Measurements from ENCODE around the gene MYOCD.

MYOCD gene

GRCh38 chr17:12800855-12801365 lies 135.2 kb downstream of the MYOCD start:
- no peaks in the 10 kb centered on the region for H3K27me3 ChIP-seq (ENCODE audit: insufficient read depth, low read length, poor library complexity, severe bottlenecking)
- H3K4me3 ChIP-seq (ENCODE audit: low read length, poor library complexity, severe bottlenecking): no peak overlapping the region

DNA sequence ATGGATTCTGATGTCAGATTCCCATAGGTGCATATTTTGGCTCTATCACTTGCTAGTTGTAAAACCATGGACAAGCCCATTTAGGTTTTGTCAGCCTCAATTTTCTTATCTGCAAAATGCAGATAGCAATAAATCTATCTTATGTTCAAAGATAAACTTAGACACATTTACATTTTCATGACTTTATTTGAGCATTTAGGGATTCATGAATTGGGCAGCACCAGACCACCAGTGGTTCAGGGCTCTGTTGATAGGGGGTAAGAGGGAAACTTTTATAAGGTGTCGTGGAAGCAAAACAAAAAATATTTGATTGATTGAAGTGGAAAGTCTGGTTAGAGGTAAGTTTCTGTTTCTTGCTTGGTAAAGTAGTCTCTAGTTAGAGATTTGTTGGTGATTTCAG lies 140.9 kb downstream of the MYOCD start:
- Histone ChIP-seq H3K79me2 (ENCODE audit: insufficient read depth, low read length) (no peaks in the 10 kb centered on the region), H3K27me3 (ENCODE audit: insufficient read depth, low read length, poor library complexity, severe bottlenecking) (no peaks in the 10 kb centered on the region), H3F3A (ENCODE audit: low read depth) (no peaks in the 10 kb centered on the region), H3K9ac (ENCODE audit: low read depth, low read length, poor library complexity, severe bottlenecking) (no peak overlapping the region), H2AFZ (ENCODE audit: low read length) (no peak overlapping the region), H3K4me1 (ENCODE audit: insufficient read depth, low read length, poor library complexity, severe bottlenecking) (no peaks in the 10 kb centered on the region), H4K20me1 (ENCODE audit: insufficient read depth, low read length, poor library complexity, severe bottlenecking) (no peaks in the 10 kb centered on the region), H3K36me3 (ENCODE audit: insufficient read depth, low read length) (no peaks in the 10 kb centered on the region), H3K9me2 (replicated peaks; ENCODE audit: low read depth, low read length) (no peaks in the 10 kb centered on the region), H3K9me3 (ENCODE audit: insufficient read depth, low read depth, low read length) (0 out of 2 replicates have a peak, but pooled peaks cover 10% of the 10 kb centered on the region), H3K4me2 (ENCODE audit: low read depth, low read length, poor library complexity, severe bottlenecking) (no peak overlapping the region), H3K4me3 (ENCODE audit: low read length, poor library complexity, severe bottlenecking) (no peak overlapping the region)
- TF ChIP-seq EZH2phosphoT487 (IDR thresholded peaks at IDR 0.05; ENCODE audit: borderline replicate concordance) (no peak), CTCF (conservative IDR thresholded peaks at IDR 0.05; ENCODE audit: low read length) (no peak)

More at GRCh38 chr17:12800855-12801365, 135.2 kb downstream of the MYOCD start:
- Histone ChIP-seq H3K79me2 (ENCODE audit: insufficient read depth, low read length) (no peaks in the 10 kb centered on the region), H4K20me1 (ENCODE audit: insufficient read depth, low read length, poor library complexity, severe bottlenecking) (no peaks in the 10 kb centered on the region), H3K9ac (ENCODE audit: low read depth, low read length, poor library complexity, severe bottlenecking) (no peak overlapping the region), H3K36me3 (ENCODE audit: insufficient read depth, low read length) (no peaks in the 10 kb centered on the region), H3K4me1 (ENCODE audit: insufficient read depth, low read length, poor library complexity, severe bottlenecking) (no peaks in the 10 kb centered on the region), H3K9me3 (ENCODE audit: insufficient read depth, low read depth, low read length) (0 out of 2 replicates have a peak, but pooled peaks cover 7% of the 10 kb centered on the region), H3K9me2 (replicated peaks; ENCODE audit: low read depth, low read length) (no peaks in the 10 kb centered on the region), H2AFZ (ENCODE audit: low read length) (no peak overlapping the region), H3F3A (ENCODE audit: low read depth) (no peaks in the 10 kb centered on the region), H3K4me2 (ENCODE audit: low read depth, low read length, poor library complexity, severe bottlenecking) (no peak overlapping the region)
- TF ChIP-seq CTCF (conservative IDR thresholded peaks at IDR 0.05; ENCODE audit: low read length) (no peak), EZH2phosphoT487 (IDR thresholded peaks at IDR 0.05; ENCODE audit: borderline replicate concordance) (no peak)

DNA sequence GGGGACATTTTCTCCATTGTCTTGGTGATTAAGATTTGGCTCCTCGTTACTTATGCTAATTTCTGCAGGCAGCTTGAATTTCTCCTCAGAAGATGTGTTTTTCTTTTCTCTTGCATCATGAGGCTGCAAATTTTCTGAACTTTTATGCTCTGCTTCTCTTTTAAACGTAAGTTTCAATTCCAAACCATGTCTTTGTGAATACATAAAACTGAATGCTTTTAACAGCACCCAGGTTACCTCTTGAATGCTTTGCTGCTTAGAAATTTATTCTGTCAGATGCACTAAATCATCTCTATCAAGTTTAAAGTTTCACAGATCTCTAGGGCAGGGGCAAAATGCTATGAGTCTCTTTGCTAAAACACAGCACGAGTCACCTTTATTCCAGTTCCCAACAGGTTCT lies 143.0 kb downstream of the MYOCD start:
- Histone ChIP-seq H3K79me2 (ENCODE audit: insufficient read depth, low read length) (no peaks in the 10 kb centered on the region), H3K9me2 (replicated peaks; ENCODE audit: low read depth, low read length) (no peaks in the 10 kb centered on the region), H3K36me3 (ENCODE audit: insufficient read depth, low read length) (no peaks in the 10 kb centered on the region), H4K20me1 (ENCODE audit: insufficient read depth, low read length, poor library complexity, severe bottlenecking) (no peaks in the 10 kb centered on the region), H2AFZ (ENCODE audit: low read length) (no peak overlapping the region), H3K9ac (ENCODE audit: low read depth, low read length, poor library complexity, severe bottlenecking) (no peak overlapping the region), H3K9me3 (ENCODE audit: insufficient read depth, low read depth, low read length) (peaks cover 8% of the 10 kb centered on the region; the same call in 1 of the 2 replicates), H3K4me3 (ENCODE audit: low read length, poor library complexity, severe bottlenecking) (no peak overlapping the region), H3K27me3 (ENCODE audit: insufficient read depth, low read length, poor library complexity, severe bottlenecking) (no peaks in the 10 kb centered on the region), H3F3A (ENCODE audit: low read depth) (no peaks in the 10 kb centered on the region), H3K4me2 (ENCODE audit: low read depth, low read length, poor library complexity, severe bottlenecking) (no peak overlapping the region), H3K4me1 (ENCODE audit: insufficient read depth, low read length, poor library complexity, severe bottlenecking) (no peaks in the 10 kb centered on the region)
- TF ChIP-seq CTCF (conservative IDR thresholded peaks at IDR 0.05; ENCODE audit: low read length): no peak
- TF ChIP-seq EZH2phosphoT487 (IDR thresholded peaks at IDR 0.05; ENCODE audit: borderline replicate concordance): no peak
